ENCODE measurements around the gene TMEM181. TPM values are rescaled to one million over a fixed set of nuclear protein-coding genes. Genes with fewer than 3 reads are reported as not detected.
A peak's percentile ranks its signal among the peaks of the same experiment; 100 is the strongest.

Gene TMEM181
- total and polyA plus RNA-seq, 2 of the 13 experiments (the other 11 are each of a cell fraction or from before 2014, with no cell fraction given) = 59.1 to 108 TPM

- ChIA-PET POLR2A (no interaction called here), CTCF (ENCODE audit: low intra/inter-chr PET ratio, low total read pairs) (no interaction called here)
- Histone ChIP-seq H3K4me1 (ENCODE audit: insufficient read depth, low read length) (peaks cover 6% of the 10 kb centered on the region; the same call in 1 of the 2 replicates), H3K27me3 (ENCODE audit: control insufficient read depth in 1 of 2, insufficient read depth in 2 of 2, low read length in 2 of 2) (no peaks in the 10 kb centered on the region), H3K4me2 (ENCODE audit: low read depth, low read length) (no peak overlapping the region), H3K9ac (ENCODE audit: insufficient read depth, low read depth, low read length) (no peak overlapping the region), H4K20me1 (ENCODE audit: insufficient read depth, low read length) (no peaks in the 10 kb centered on the region), H3K4me3 (replicated peaks in 1 of 3; ENCODE audit: insufficient read depth in 1 of 3, low read depth in 2 of 3, low read length in 3 of 3) (no peak overlapping the region), H3K27ac (ENCODE audit: extremely low read length, insufficient read depth, low read length) (no peak overlapping the region), H3K9me3 (ENCODE audit: low read length) (no peaks in the 10 kb centered on the region), H3K79me2 (ENCODE audit: insufficient read depth, low read length) (no peaks in the 10 kb centered on the region), H2AFZ (ENCODE audit: low read length) (no peak overlapping the region), H3K36me3 (replicated peaks in 1 of 2; ENCODE audit: control insufficient read depth in 1 of 2, insufficient read depth in 2 of 2, low read length in 2 of 2) (no peaks in the 10 kb centered on the region)
- ATAC-seq (no peak), FAIRE-seq (no peak), DNase-seq (ENCODE audit: low spot score) (no peak)
- no TSS peak for BruUV-seq (replicated peaks)
- TF ChIP-seq HNRNPK (IDR thresholded peaks at IDR 0.05; ENCODE audit: low read depth, low read length, poor library complexity, severe bottlenecking) (peak; percentile 86), PCBP1 (IDR thresholded peaks at IDR 0.05; ENCODE audit: borderline replicate concordance, low read depth, low read length) (0 out of 2 replicates have a peak, but pooled peaks have one; percentile 54), ZMYM3 (CRISPR knock-in tag; IDR thresholded peaks at IDR 0.05) (no peak)
- intact Hi-C loops (cut with micrococcal nuclease; ENCODE audit: unreplicated experiment) = no loop called here
- 50% methylated on average over 6 of the region's 6 CpGs for WGBS (ENCODE audit: low lambda C conversion rate)
- in situ Hi-C loops (cut with HindIII; ENCODE audit: extremely low pct_ligation_motif_present, low pct_unique_long_range_greater_than_20kb) = no loop called here
Observed at GRCh38 chr6:158528826-158529225, 31.1 kb upstream of the TMEM181 start.

DNA sequence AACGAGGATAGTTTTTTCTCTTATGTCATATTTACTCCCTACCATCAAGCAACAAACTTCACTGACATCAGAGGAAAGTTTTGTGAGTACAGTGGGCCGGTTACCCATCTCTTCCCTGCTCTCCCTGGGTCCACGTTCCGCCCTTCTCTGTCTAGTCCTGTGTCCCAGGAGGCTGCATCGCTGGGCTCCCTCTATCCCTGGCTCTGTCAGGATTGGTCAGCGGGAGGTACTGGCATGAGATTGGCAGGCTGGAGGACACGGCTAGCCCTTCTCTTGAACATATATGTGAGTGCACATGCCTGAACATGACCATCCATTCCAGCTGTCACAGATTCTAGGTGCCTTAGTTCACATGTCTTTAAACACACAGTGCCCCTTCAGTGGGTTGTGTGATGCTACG lies 30.3 kb upstream of the TMEM181 start:
- H4K20me1 ChIP-seq (ENCODE audit: insufficient read depth, low read length) = no peaks in the 10 kb centered on the region
- ATAC-seq (peak; percentile 53), FAIRE-seq (no peak), DNase-seq (ENCODE audit: low spot score) (no peak)
- H2AFZ ChIP-seq (ENCODE audit: low read length) = no peak overlapping the region
- H3K79me2 ChIP-seq (ENCODE audit: insufficient read depth, low read length) = no peaks in the 10 kb centered on the region
- no peaks in the 10 kb centered on the region for H3K9me3 ChIP-seq (ENCODE audit: low read length)
- WGBS (ENCODE audit: low lambda C conversion rate) = 39% methylated on average over 8 of the region's 8 CpGs
- no peak overlapping the region for H3K27ac ChIP-seq (ENCODE audit: extremely low read length, insufficient read depth, low read length)
- H3K4me3 ChIP-seq (replicated peaks in 1 of 3; ENCODE audit: insufficient read depth in 1 of 3, low read depth in 2 of 3, low read length in 3 of 3) = no peak overlapping the region
- intact Hi-C loops (cut with micrococcal nuclease; ENCODE audit: unreplicated experiment) = no loop called here
- H3K4me1 ChIP-seq (ENCODE audit: insufficient read depth, low read length) = peaks cover 6% of the 10 kb centered on the region; the same call in 1 of the 2 replicates
- no peak overlapping the region for H3K4me2 ChIP-seq (ENCODE audit: low read depth, low read length)
- ChIA-PET POLR2A (no interaction called here), CTCF (ENCODE audit: low intra/inter-chr PET ratio, low total read pairs) (no interaction called here)
- no TSS peak for BruUV-seq (replicated peaks)
- in situ Hi-C loops (cut with HindIII; ENCODE audit: extremely low pct_ligation_motif_present, low pct_unique_long_range_greater_than_20kb) = no loop called here
- H3K9ac ChIP-seq (ENCODE audit: insufficient read depth, low read depth, low read length) = no peak overlapping the region
- H3K36me3 ChIP-seq (replicated peaks in 1 of 2; ENCODE audit: control insufficient read depth in 1 of 2, insufficient read depth in 2 of 2, low read length in 2 of 2) = no peaks in the 10 kb centered on the region
- H3K27me3 ChIP-seq (ENCODE audit: control insufficient read depth in 1 of 2, insufficient read depth in 2 of 2, low read length in 2 of 2) = no peaks in the 10 kb centered on the region
- TF ChIP-seq ZMYM3 (CRISPR knock-in tag; IDR thresholded peaks at IDR 0.05) (no peak), HNRNPUL1 (IDR thresholded peaks at IDR 0.05; ENCODE audit: low read depth, low read length) (no peak), GZF1 (CRISPR knock-in tag; IDR thresholded peaks at IDR 0.05) (no peak), JUN (CRISPR knock-in tag; IDR thresholded peaks at IDR 0.05) (no peak), TRIM22 (IDR thresholded peaks at IDR 0.05) (no peak), NPAS2 (CRISPR knock-in tag; IDR thresholded peaks at IDR 0.05; ENCODE audit: borderline replicate concordance) (no peak), ZNF720 (CRISPR knock-in tag; IDR thresholded peaks at IDR 0.05) (no peak), TAF15 (IDR thresholded peaks at IDR 0.05; ENCODE audit: low read depth, low read length, poor library complexity, severe bottlenecking) (no peak)
- TF ChIP-seq, protein P1, sequence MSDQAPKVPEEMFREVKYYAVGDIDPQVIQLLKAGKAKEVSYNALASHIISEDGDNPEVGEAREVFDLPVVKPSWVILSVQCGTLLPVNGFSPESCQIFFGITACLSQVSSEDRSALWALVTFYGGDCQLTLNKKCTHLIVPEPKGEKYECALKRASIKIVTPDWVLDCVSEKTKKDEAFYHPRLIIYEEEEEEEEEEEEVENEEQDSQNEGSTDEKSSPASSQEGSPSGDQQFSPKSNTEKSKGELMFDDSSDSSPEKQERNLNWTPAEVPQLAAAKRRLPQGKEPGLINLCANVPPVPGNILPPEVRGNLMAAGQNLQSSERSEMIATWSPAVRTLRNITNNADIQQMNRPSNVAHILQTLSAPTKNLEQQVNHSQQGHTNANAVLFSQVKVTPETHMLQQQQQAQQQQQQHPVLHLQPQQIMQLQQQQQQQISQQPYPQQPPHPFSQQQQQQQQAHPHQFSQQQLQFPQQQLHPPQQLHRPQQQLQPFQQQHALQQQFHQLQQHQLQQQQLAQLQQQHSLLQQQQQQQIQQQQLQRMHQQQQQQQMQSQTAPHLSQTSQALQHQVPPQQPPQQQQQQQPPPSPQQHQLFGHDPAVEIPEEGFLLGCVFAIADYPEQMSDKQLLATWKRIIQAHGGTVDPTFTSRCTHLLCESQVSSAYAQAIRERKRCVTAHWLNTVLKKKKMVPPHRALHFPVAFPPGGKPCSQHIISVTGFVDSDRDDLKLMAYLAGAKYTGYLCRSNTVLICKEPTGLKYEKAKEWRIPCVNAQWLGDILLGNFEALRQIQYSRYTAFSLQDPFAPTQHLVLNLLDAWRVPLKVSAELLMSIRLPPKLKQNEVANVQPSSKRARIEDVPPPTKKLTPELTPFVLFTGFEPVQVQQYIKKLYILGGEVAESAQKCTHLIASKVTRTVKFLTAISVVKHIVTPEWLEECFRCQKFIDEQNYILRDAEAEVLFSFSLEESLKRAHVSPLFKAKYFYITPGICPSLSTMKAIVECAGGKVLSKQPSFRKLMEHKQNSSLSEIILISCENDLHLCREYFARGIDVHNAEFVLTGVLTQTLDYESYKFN (CRISPR knock-in tag; conservative IDR thresholded peaks at IDR 0.05) = no peak
- TF ChIP-seq, protein P2, sequence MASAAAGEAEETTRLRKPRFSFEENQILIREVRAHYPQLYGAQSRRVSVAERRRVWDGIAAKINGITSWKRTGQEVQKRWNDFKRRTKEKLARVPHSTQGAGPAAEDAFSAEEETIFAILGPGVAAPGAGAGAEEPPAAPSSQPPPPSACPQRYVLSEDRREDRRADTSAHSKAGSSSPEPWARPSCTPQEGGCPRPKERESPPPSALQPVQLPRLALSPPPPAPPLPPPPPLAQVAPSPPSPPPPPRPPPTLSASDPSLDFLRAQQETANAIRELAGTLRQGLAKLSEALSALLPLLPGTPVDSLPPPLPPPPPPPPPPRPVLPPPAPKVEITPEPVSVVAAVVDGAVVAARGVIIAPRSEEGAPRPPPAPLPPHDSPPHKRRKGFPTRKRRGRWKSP (CRISPR knock-in tag; IDR thresholded peaks at IDR 0.05) = no peak

Measured in HepG2 (cell line).